H54 (cell line): Measurements from ENCODE around the gene SERPINE1.

Experiments used
- DNase-seq: peaks from one replicate; pipeline ENCODE4 v3.0.0; 2011; ENCODE audit warnings: low spot score, mixed read lengths; ENCODE audit not compliant: insufficient read length
- FAIRE-seq: peaks from 3 replicates; lab custom pipeline; 2011; peaks lifted over from hg19 to GRCh38; lab: Jason Lieb, UNC
- POLR2A ChIP-seq: IDR thresholded peaks from 2 replicates; pipeline ENCODE4 v1.6.1; 2011; ENCODE audit warnings: low read depth, mild to moderate bottlenecking, low read length

Gene SERPINE1

GRCh38 chr7:101161692-101162471, 35.0 kb downstream of the SERPINE1 start:
- DNase-seq (no peak), FAIRE-seq (no peak)
- TF ChIP-seq POLR2A, result no peak

GRCh38 chr7:101162551-101163278, 35.8 kb downstream of the SERPINE1 start:
- peak; percentile 69 for DNase-seq
- FAIRE-seq, result no peak
- peak; percentile 22; the same call in 1 of the 2 replicates for TF ChIP-seq POLR2A

- TF ChIP-seq POLR2A, result 0 out of 2 replicates have a peak, but pooled peaks have one; percentile 27
- DNase-seq (no peak), FAIRE-seq (no peak)
These were observed 36.6 kb downstream of the SERPINE1 start for GRCh38 chr7:101163279-101164070.

GRCh38 chr7:101164071-101164840, 37.4 kb downstream of the SERPINE1 start:
- FAIRE-seq (no peak), DNase-seq (no peak)
- no peak for TF ChIP-seq POLR2A

- FAIRE-seq, result no peak
- no peak for TF ChIP-seq POLR2A
- peak; percentile 95 for DNase-seq
These were observed 38.4 kb downstream of the SERPINE1 start, which contains the start of gene VGF for GRCh38 chr7:101165075-101165957. VGF (minus strand) TSS chr7:101165569; CDS start chr7:101164843, 726 bp downstream.

GRCh38 chr7:101165958-101166647, 39.2 kb downstream of the SERPINE1 start:
- TF ChIP-seq POLR2A, result no peak
- FAIRE-seq (no peak), DNase-seq (no peak)

- no peak for FAIRE-seq
- DNase-seq, result no peak
- no peak for TF ChIP-seq POLR2A
These were observed 39.7 kb downstream of the SERPINE1 start for GRCh38 chr7:101166648-101166908.

GRCh38 chr7:101166909-101167644, 40.2 kb downstream of the SERPINE1 start:
- no peak for TF ChIP-seq POLR2A

GRCh38 chr7:101167645-101168411, 40.9 kb downstream of the SERPINE1 start:
- no peak for FAIRE-seq
- no peak for DNase-seq
- TF ChIP-seq POLR2A, result no peak

More at GRCh38 chr7:101166909-101167644, 40.2 kb downstream of the SERPINE1 start:
- FAIRE-seq, result no peak
- DNase-seq, result no peak

- FAIRE-seq, result no peak
These were observed 41.6 kb downstream of the SERPINE1 start for GRCh38 chr7:101168412-101169049.

More at GRCh38 chr7:101168412-101169049, 41.6 kb downstream of the SERPINE1 start:
- DNase-seq, result no peak
- no peak for TF ChIP-seq POLR2A
